Stimulated activated CD8-positive, alpha-beta memory T cell treated with anti-CD3 and anti-CD28 coated beads, Interleukin-15, amount 100 ng/mL, for 24 hours (primary cell): Measurements from ENCODE around the gene MIX23.
A peak's percentile ranks its signal among the peaks of the same experiment; 100 is the strongest.

Experiments
- DNase-seq: peaks from one replicate; pipeline ENCODE4 v3.0.0-alpha.2; 2020; ENCODE audit warnings: low read depth

MIX23 gene

GRCh38 chr3:122382888-122383666, at the start of gene MIX23:
Gene MIX23, minus strand, starts transcription at chr3:122383231. Its CDS starts 7 bp downstream, at chr3:122383224.
- peak; percentile 61 for DNase-seq

DNA sequence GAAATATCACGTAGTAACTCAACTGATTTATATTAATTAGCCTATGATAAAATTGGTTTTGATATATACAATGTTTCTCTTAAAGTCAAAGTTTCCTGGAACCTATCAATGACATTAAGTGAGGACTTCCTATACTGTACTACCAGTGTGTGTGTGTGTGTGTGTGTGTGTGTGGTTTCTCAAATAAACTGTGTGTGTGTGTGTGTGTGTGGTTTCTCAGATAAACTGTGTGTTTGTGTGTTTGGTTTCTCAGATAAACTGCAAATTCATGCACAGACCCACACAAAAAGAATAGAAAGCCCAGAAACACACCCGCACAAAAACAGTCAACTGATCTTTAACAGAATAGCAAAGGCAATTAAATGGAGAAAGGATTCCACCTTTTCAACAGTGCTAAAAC, 47.3 kb upstream of the MIX23 start:
- no peak for DNase-seq

DNA sequence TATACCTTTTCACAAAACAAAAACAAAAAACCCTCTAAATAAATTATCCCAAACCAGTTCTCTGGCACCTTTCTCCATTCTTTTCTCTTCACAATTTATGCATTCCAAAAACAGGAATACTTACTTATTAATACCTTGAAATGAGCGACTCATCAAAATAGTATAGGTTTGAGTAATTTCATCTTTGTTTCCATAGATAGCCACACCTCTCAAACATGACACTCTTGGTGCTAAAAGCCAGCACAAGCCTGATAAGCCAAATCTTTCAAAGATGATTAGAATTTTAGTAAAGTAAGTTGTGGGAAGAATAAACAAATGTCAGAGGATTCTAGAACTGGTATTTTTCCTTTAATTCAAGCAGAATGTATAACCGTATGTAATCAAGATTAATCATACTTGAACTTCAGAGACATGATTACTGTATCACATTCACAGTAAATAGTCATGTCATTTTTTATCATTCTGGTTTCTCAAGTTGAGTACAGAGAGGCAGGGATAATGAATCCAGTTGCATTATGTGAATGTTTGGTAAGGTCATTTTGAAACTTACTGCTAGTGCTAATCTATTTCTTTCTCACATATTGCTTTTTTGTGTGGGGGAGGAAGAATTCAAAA, 44.9 kb upstream of the MIX23 start:
- DNase-seq = no peak

GRCh38 chr3:122421836-122422235, 38.8 kb upstream of the MIX23 start:
- no peak for DNase-seq

DNA sequence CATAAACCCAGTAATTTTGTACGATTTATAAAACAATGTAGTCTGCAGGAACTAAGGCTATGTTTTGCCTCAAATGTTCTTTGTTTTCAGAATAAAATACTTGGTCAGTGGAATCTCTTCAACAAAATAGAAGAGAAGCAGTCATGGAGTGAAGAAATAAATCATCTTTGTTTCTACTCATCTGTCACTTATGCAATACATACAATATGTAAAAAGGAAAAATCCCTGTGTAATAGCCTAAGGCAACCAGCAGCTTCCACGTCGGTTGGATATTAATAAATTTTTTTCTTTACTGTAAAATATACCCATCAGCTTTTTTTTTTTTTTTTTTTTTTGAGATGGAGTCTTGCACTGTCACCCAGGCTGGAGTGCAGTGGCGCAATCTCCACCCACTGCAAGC, 38.1 kb upstream of the MIX23 start:
- DNase-seq = no peak

DNA sequence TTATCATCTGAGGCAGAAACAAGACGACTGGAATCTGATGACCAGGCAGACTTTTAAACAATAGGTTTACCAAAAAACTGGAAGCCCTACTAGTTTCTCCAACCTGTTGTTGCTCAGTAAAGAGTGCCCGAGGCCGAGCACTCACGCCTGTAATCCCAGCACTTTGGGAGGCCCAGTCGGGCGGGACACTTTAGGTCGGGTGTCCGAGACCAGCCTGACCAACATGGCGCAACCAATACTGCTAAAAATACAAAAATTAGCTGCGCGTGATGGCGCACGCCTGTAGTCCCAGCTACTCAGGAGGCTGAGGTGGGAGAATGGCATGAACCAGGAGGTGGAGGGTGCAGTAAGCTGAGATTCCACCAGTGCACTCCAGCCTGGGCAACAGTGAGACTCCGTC, 33.9 kb upstream of the MIX23 start:
- no peak for DNase-seq

DNA sequence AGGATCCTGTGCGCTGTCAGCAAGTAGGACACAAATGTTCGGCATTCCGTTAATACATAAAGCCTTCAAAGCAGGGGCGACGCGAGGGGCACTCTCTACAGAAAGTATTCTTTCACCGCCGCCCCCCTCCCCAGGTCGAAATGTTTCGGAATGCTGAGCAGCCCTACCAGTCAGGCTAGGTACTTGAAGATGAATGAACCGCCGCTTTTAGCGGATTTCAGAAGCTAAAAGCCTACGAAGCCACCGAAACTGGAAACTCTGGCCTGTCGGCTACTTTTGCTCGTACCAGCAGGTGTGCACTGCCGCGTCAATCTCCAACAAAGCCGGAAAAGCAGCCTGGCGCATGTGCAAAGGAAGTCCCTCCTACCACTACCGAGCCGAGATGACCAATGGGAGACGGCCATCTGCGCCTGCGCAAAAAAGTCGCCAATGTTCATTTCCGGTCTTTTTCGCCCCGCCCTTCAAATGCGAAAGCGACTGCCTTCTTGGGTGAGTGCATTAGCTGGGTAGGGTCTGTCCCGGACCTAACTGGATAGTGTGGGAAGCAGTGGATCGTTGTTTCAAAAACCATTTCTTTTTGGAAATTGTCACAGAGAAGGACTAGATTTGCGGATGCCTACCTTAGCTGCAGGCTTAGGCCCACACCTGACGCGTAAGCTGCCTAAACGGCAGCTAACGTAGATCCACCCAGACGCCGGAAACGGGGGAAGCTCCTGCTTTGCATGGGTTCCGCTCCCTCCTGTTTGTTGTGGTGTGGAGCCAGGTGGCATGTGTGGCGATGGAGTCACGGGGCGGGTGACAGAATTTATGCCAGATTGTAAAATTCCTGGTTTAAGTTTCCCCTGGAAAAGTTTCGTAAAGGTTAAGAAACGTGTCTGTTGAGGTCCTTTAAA, 33.0 kb upstream of the MIX23 start, which contains the start of gene WDR5B:
Gene WDR5B (minus strand): TSS at position 301 of the 893 bp plus-strand sequence. CDS start 534 bp downstream, outside the sequence.
- peak; percentile 97 for DNase-seq

GRCh38 chr3:122415104-122415744, 32.2 kb upstream of the MIX23 start:
- no peak for DNase-seq

- no peak for DNase-seq
These were observed 31.4 kb upstream of the MIX23 start for GRCh38 chr3:122414391-122414790.

DNA sequence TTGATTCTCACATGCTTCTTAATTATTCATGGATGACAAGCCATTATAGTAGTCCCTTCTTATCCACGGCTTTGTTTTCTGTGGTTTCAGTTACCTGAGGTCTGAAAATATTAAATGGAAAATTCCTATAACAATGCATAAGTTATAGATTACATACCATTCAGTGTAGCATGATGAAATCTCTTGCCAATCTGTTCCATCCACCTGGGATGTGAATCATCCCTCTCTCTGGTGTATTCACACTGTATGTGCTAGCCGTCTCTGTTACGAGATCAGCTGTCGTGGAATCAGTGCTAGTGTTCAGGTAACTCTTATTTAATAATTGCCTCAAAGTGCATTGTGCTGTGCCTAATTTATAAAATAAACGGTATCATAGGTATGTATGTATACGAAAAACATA, 27.6 kb upstream of the MIX23 start:
- DNase-seq = no peak

- DNase-seq = no peak
These were observed 27.1 kb upstream of the MIX23 start for GRCh38 chr3:122410111-122410510.

GRCh38 chr3:122409446-122409845, 26.4 kb upstream of the MIX23 start:
- DNase-seq = no peak

DNA sequence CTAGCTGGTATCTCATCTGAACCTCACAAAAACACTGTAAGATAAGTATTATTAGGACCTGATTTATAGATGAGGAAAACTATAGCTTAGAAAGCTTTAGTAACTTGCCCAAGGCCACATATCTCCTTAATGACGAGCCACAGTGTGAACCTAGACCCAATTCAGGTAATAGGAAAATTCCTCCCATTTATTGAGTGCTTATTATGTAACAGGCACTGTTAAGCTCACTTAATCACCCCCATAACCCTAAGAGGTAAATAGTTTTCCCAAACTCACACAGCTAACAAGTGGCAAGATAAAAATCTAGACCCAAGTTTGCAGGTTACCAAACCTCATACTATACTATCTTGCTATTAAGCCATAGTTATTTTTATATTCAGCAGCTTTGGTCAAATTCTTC, 24.9 kb upstream of the MIX23 start:
- DNase-seq = no peak

- no peak for DNase-seq
These were observed 23.2 kb upstream of the MIX23 start for GRCh38 chr3:122406198-122406597.

DNA sequence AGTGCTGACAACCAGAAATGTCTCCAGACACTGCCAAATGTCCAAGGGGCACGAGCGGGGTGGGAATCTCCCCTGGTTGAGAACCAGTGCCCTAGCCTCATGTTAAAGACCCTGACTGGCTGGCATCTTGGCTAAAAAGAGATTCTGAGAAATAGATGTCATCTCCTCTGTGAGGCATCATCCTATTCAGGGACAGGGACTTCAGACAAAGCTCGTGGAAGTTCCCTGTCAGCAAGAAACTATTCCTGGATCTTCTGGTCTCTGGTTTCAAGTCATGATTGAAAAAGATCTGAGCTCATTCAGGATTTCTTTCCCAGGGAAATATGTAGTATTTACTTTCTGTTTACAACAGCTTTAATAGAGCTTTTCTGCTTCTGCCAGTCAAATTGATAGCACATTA, 22.0 kb upstream of the MIX23 start:
- DNase-seq = no peak

- no peak for DNase-seq
These were observed 20.5 kb upstream of the MIX23 start for GRCh38 chr3:122403489-122403888.

- DNase-seq = no peak
These were observed 15.9 kb upstream of the MIX23 start for GRCh38 chr3:122398920-122399319.

GRCh38 chr3:122397201-122397600, 14.2 kb upstream of the MIX23 start:
- DNase-seq = no peak

DNA sequence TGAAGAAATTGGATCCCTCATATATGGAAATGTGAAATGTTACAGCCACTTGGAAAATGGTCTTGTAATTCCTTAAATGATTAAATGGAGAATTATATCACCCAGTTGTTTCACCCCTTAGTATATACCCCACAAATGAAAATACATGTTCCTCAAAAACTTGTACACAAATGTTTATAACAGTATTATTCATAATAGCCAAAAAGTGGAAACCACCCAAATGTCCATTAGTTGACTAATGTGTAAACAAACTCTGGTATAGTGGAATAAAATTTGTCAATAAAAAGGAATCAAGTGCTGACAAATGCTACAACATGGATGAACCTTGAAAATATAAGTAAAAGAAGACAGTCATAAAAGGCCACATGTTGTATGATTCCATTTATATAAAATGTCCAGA, 13.5 kb upstream of the MIX23 start:
- DNase-seq = no peak

DNA sequence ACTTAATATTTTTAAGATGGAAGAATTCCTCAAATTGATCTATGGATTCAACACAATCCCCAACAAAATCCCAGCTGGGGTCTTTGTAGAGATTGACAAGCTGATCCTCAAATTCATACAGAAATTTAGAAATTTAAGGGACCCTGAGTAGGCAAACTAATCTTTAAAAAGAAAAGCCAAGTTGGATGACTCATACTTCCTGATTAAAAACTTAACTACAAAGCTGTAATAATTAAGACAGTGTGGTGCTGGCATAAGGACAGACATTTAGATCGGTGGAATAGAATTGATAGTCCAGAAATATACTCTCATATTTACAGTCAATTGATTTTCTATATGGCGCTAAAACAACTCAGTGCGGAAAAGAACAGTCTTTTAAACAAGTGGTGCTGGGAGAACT, 12.6 kb upstream of the MIX23 start:
- DNase-seq = no peak

DNA sequence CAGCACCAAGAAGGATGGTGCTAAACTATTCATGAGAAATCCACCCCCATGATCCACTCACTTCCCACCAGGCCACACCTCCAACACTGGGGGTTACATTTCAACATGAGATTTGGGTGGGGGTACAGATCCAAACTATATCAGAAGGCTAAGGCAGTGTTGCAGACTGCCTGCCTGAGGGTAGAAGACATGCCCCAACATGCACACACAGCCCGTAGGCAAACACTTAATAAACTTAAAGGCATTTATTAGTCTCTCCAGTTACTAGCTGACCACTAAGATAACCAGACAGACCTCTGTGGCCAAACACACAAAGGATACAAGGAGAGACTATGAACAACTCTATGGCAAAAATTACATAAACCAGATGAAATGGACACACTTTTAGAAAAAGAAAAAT, 11.1 kb upstream of the MIX23 start:
- no peak for DNase-seq
